ENCODE data around the gene PRELID3B. TPM values are rescaled to one million over a fixed set of nuclear protein-coding genes. Genes with fewer than 3 reads are reported as not detected.

Gene PRELID3B
- total and polyA plus RNA-seq, 4 donors: 19.9 to 61.1 (median 41.2) TPM

- no peak overlapping the region for H3K9ac ChIP-seq (ENCODE audit: insufficient read depth in 1 of 2, low read length in 2 of 2)
- ATAC-seq (ENCODE audit: insufficient read depth, low FRiP score): no peak
These were observed 25.9 kb upstream of the PRELID3B start for GRCh38 chr20:59068534-59068933.

GRCh38 chr20:59064214-59064722 is 21.7 kb upstream of the PRELID3B start:
- ATAC-seq (ENCODE audit: insufficient read depth, low FRiP score): no peak
- H3K9ac ChIP-seq (ENCODE audit: insufficient read depth in 1 of 2, low read length in 2 of 2): no peak overlapping the region
- no peak overlapping the region for H3K4me3 ChIP-seq
- peaks cover 0 to 14% (median 8%) of the 10 kb centered on the region in 3 donors for H3K27me3 ChIP-seq (ENCODE audit: control insufficient read depth in 3 of 3, insufficient read depth in 3 of 3, low read length in 2 of 3)
- TF ChIP-seq CTCF (IDR thresholded peaks at IDR 0.05; ENCODE audit: control extremely low read depth, extremely low read depth): no peak
- no peak overlapping the region for H3K27ac ChIP-seq (ENCODE audit: low read depth in 1 of 2, low read length in 1 of 2)
- H3K36me3 ChIP-seq (ENCODE audit: control insufficient read depth in 4 of 4, insufficient read depth in 4 of 4, low read length in 4 of 4): no peaks in the 10 kb centered on the region
- no peak for DNase-seq
- peaks cover 0 to 2% (median 0%) of the 10 kb centered on the region in 5 donors for H3K4me1 ChIP-seq (ENCODE audit: control insufficient read depth in 5 of 5, insufficient read depth in 5 of 5, low read length in 5 of 5)
- WGBS, 2 donors: 41 to 65% methylated on average over 4 of the region's 4 CpGs
- no peaks in the 10 kb centered on the region for H3K9me3 ChIP-seq (ENCODE audit: control insufficient read depth in 4 of 4, insufficient read depth in 3 of 4, low read length in 3 of 4)

More at GRCh38 chr20:59068534-59068933, 25.9 kb upstream of the PRELID3B start:
- H3K4me3 ChIP-seq: no peak overlapping the region
- DNase-seq: no peak
- H3K27ac ChIP-seq (ENCODE audit: low read depth in 1 of 2, low read length in 1 of 2): no peak overlapping the region
- no peaks in the 10 kb centered on the region for H3K9me3 ChIP-seq (ENCODE audit: control insufficient read depth in 4 of 4, insufficient read depth in 3 of 4, low read length in 3 of 4)
- H3K36me3 ChIP-seq (ENCODE audit: control insufficient read depth in 4 of 4, insufficient read depth in 4 of 4, low read length in 4 of 4): no peaks in the 10 kb centered on the region
- H3K27me3 ChIP-seq (ENCODE audit: control insufficient read depth in 3 of 3, insufficient read depth in 3 of 3, low read length in 2 of 3): peaks cover 0 to 9% (median 5%) of the 10 kb centered on the region in 3 donors
- peaks cover 0 to 2% (median 0%) of the 10 kb centered on the region in 5 donors for H3K4me1 ChIP-seq (ENCODE audit: control insufficient read depth in 5 of 5, insufficient read depth in 5 of 5, low read length in 5 of 5)
- TF ChIP-seq CTCF (IDR thresholded peaks at IDR 0.05; ENCODE audit: control extremely low read depth, extremely low read depth): no peak
- WGBS, 2 donors: 80 to 93% methylated on average over 4 of the region's 4 CpGs

GRCh38 chr20:59063358-59064213 is 21.0 kb upstream of the PRELID3B start:
- H3K9ac ChIP-seq (ENCODE audit: insufficient read depth in 1 of 2, low read length in 2 of 2): no peak overlapping the region
- H3K4me3 ChIP-seq: no peak overlapping the region
- ATAC-seq (ENCODE audit: insufficient read depth, low FRiP score) (no peak), DNase-seq (peak in 2 of 3 donors; percentile 16 to 23)
- no peak for TF ChIP-seq CTCF (IDR thresholded peaks at IDR 0.05; ENCODE audit: control extremely low read depth, extremely low read depth)
- peak overlapping the region in 1 of 2 donors; percentile 48 for H3K27ac ChIP-seq (ENCODE audit: low read depth in 1 of 2, low read length in 1 of 2)
- no peaks in the 10 kb centered on the region for H3K9me3 ChIP-seq (ENCODE audit: control insufficient read depth in 4 of 4, insufficient read depth in 3 of 4, low read length in 3 of 4)
- H3K27me3 ChIP-seq (ENCODE audit: control insufficient read depth in 3 of 3, insufficient read depth in 3 of 3, low read length in 2 of 3): peaks cover 0 to 14% (median 8%) of the 10 kb centered on the region in 3 donors
- H3K36me3 ChIP-seq (ENCODE audit: control insufficient read depth in 4 of 4, insufficient read depth in 4 of 4, low read length in 4 of 4): no peaks in the 10 kb centered on the region
- WGBS, 2 donors: 49 to 71% methylated on average over 22 of the region's 22 CpGs
- peaks cover 0 to under 1% (median 0%) of the 10 kb centered on the region in 5 donors for H3K4me1 ChIP-seq (ENCODE audit: control insufficient read depth in 5 of 5, insufficient read depth in 5 of 5, low read length in 5 of 5)
